HG03060 (cell line): ENCODE data around the gene LPAR1.

Source experiments
- ATAC-seq: cut with Tn5 transposase; IDR thresholded peaks from one replicate; pipeline ENCODE4 v1.9.1; 2021; ENCODE audit warnings: low read depth, moderate number of reproducible peaks; ENCODE audit not compliant: unreplicated experiment

The LPAR1 gene

DNA sequence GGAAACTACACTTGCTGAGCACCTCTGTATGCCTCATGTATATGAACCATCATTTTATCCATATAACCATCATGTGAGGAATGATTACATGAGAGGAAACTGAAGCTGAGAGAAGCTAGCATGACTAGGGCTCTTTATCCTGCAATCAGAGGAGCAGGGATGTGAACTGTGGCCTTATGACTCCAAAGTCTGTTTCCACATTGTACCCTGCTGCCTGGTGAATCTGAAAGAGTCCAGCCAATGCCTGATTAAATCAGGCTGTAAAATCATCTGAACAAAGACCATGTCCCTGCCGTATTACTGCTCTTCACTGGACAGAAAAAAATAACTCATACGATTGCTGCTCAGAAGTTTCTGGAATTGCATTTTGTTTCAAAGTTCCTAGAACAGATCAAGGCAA lies 67.0 kb downstream of the LPAR1 start:
- no peak for ATAC-seq

DNA sequence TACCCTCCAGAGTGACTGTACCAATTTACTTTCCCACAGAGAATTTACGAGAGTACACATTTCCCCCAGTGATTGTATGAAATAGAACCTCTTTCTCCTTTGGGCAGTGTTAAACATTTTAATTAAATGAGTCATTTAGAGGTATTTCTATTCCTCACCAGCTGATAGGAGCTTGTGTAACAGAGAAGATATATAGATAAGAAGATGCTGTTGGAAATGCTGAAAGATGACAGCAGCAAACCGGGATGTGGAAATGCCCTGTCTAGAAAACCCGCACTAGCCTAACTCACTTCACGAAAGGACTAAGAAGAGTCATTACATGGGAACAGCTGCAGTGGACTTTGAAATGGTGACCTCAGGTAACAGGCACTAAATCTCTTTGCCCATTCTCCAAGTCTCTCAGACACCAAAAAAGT lies 68.3 kb downstream of the LPAR1 start:
- ATAC-seq: no peak

DNA sequence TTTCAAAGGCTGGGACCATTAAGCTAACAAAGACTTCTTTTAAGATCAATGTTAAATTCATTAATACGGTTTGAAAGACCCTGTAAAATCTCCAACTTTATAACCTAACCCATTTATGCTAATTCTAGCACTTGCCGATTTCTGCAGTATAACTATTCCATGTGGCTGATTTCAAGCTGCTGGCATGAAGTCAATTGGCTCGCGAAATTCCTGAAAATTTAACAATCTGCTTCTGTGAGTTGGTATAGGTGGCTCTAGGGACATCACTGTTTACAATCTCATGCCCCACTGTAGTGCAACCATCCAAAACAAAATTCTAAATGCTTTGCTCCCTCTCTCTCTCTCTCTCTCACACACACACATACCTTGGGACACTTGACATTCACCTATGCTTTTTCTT lies 70.2 kb downstream of the LPAR1 start:
- no peak for ATAC-seq

DNA sequence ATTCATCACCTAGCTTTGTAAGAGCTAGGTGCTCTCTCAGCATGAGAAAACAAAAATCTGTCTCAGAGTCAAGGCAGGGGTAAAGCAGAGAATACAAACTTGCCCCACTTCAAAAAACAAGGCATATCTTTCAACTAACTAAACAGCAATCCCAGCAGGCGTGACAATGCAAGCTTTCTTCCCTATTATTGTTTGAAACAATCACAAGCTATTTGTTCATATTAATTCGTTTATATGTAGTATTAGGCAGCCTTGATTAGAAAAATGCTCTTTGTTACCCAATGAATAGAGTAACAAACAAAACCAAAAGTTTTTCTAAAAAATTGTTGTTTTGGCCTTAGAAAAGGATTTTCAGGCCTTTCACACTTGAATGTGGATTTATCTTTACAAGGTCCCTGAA lies 71.1 kb downstream of the LPAR1 start:
- ATAC-seq: no peak

- no peak for ATAC-seq
These were observed 78.0 kb downstream of the LPAR1 start for GRCh38 chr9:110960288-110960687.

GRCh38 chr9:110958847-110959246 lies 79.4 kb downstream of the LPAR1 start:
- no peak for ATAC-seq

GRCh38 chr9:110954822-110955291 lies 83.4 kb downstream of the LPAR1 start:
- no peak for ATAC-seq

GRCh38 chr9:110952540-110952859 lies 85.8 kb downstream of the LPAR1 start:
- ATAC-seq: no peak

GRCh38 chr9:110951805-110952539 lies 86.3 kb downstream of the LPAR1 start:
- no peak for ATAC-seq

- no peak for ATAC-seq
These were observed 88.1 kb downstream of the LPAR1 start for GRCh38 chr9:110950041-110950645.

DNA sequence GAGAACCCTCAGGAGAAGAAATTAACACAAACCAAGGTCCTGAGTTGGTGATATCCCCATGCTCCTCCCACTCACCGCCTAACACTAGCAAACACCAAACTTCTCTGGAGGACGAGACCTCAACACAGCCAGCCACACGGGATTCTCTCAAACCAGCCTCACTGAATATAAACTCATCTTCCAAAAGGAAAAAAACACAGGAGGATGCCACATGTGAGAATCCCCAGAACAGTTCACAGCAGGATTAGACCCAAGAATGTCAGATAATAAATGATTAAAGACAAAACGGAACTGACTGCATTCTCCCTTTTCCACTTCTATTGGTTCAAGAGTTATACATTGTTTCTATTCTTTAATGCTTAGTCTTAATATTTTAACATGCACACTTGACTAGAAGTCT lies 89.2 kb downstream of the LPAR1 start:
- no peak for ATAC-seq

DNA sequence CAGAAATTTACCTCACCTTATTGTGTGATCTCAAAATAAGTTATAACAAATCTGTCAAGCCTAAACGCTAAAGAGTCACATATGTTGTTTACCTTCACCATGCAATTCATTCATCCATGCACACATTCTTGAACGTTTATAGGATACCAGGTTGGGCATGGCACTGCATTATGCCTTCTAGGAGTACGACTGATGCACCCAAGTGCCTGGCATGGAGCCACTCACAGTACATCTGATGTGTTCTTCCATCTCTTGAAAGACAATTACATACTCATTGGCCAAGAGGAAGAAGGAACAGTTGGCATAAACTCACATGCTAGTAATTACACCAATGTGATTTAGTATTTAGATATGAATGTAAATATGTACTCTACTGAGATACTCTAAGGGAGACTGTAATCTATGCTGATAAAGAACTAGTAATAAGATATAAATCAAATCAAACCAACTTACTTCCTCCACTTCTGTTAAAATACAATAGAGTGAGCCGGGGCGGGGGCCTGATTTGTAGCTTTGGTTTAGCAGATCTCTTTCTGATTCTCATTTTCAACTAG lies 90.7 kb downstream of the LPAR1 start:
- no peak for ATAC-seq

GRCh38 chr9:110942522-110942921 lies 95.7 kb downstream of the LPAR1 start:
- ATAC-seq: no peak

GRCh38 chr9:110940951-110941557 lies 97.2 kb downstream of the LPAR1 start:
- no peak for ATAC-seq

GRCh38 chr9:110939573-110939972 lies 98.7 kb downstream of the LPAR1 start:
- no peak for ATAC-seq

GRCh38 chr9:110939047-110939446 lies 99.2 kb downstream of the LPAR1 start:
- ATAC-seq: no peak

DNA sequence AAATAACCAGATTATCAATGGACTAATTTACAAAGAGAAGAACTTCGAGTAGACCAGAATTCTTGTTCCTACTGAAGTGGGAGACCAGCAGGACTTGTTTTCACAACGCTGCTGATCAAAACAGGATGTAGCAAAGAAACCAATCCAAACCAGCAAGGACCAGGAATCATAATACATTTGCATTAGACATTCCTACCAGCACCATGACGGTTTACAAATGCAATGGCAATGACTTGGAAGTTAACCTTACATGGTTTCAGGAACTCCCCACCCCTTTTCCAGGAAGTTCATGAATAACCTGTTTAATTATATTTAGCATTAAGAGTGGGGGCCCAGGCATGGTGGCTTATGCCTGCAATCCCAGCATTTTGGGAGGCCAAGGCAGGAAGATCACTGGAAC lies 100.0 kb downstream of the LPAR1 start:
- ATAC-seq: no peak

DNA sequence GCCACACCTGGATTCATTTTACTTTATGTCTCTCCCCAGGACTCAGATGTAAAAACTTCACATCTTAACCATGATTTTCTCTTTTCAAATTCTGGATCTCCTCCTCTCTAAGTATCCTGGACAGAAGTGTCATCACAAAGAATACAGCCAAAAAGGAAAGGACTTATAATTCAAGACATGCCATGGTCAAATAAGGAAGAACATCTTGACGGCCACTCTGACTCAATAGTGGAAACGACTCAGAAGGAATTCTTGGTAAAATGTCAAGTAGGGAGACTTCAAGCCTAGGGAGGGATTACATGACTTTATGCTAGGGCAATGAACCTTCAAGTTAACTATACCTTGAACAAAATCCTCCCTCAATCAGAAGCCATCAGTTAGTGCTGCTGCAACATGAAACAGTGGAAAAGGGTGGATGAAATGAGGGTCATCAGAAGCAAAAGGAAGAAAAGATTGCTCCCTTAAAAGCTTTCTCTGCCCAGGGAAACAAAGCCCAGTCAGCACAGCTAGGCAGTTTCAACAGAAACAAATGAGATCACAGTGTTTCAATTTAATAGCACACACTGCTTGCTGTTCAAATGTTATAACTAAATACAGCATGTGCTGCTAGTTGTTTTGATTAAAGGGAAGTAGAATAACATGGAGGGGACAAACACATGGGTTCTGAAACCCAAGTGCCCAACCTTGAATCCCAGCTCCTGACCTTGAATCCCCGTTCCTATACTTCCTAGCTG lies 101.4 kb downstream of the LPAR1 start:
- no peak for ATAC-seq

DNA sequence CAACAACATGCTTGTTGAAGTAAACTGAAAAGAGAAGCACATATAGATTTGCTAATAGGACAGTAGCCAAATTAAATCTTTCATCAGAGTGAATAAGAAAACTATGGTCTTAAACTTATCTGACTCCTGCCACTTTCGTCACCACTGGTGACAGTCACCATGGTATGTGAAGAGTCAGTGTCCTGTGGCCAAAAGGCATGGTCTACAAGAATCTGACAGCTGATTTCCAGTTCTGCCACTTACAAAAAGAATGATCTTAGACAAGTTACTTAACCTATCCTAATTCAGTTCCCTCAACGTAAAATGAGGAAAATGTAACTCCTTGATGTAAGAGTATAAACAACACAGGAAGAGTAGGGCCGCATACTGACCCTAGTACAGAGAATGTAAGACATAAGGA lies 102.0 kb downstream of the LPAR1 start:
- ATAC-seq: no peak

- ATAC-seq: no peak
These were observed 102.4 kb downstream of the LPAR1 start for GRCh38 chr9:110935829-110936228.
